Calu3 (cell line): ENCODE results near the gene CNGB1. TPM values are rescaled to one million over a fixed set of nuclear protein-coding genes. Genes with fewer than 3 reads are reported as not detected.

Source experiments
- BruUV-seq: library from RNA; stranded (reverse); fragments of 400-500 nt; replicated peaks from 2 replicates; lab custom pipeline; 2021; lab: Mats Ljungman, UMichigan
- CTCF ChIA-PET: fragments of 300-600 bp; sonication (Branson Sonifier 250); formaldehyde crosslinking; loops from one replicate; lab custom pipeline; 2022; ENCODE audit warnings: antibody characterized with exemption; lab: Charles Lee
- DNase-seq: peaks from one replicate; pipeline ENCODE4 v3.0.0; 2022
- H3K27ac Mint-ChIP-seq: one replicate; pipeline ENCODE4 v1.8.0; 2022; ENCODE audit warnings: mixed read lengths; ENCODE audit not compliant: unreplicated experiment
- H3K27me3 Mint-ChIP-seq: one replicate; pipeline ENCODE4 v1.8.0; 2022; ENCODE audit warnings: mixed read lengths; ENCODE audit not compliant: unreplicated experiment
- H3K36me3 Mint-ChIP-seq: one replicate; pipeline ENCODE4 v1.8.0; 2022; ENCODE audit warnings: mild to moderate bottlenecking, moderate library complexity, mixed read lengths; ENCODE audit not compliant: insufficient read depth, unreplicated experiment
- H3K4me1 Mint-ChIP-seq: one replicate; pipeline ENCODE4 v1.8.0; 2022; ENCODE audit warnings: mild to moderate bottlenecking, low read depth, mixed read lengths; ENCODE audit not compliant: unreplicated experiment
- H3K4me3 Mint-ChIP-seq: one replicate; pipeline ENCODE4 v1.8.0; 2022; ENCODE audit warnings: mild to moderate bottlenecking, low read depth, moderate library complexity, mixed read lengths; ENCODE audit not compliant: unreplicated experiment
- H3K9me3 Mint-ChIP-seq: one replicate; pipeline ENCODE4 v1.8.0; 2022; ENCODE audit warnings: low read depth, mixed read lengths; ENCODE audit not compliant: unreplicated experiment
- CTCF ChIP-seq: fragments of 200-600 bp; IDR thresholded peaks from one replicate; pipeline ENCODE4 v1.8.0; 2022; ENCODE audit warnings: antibody characterized with exemption; ENCODE audit not compliant: unreplicated experiment
- intact Hi-C: fragments of 100-400 bp; cut with micrococcal nuclease; formaldehyde crosslinking; loops from one replicate; pipeline ENCODE4 v1.10.0; 2022; ENCODE audit not compliant: unreplicated experiment
- total RNA-seq: library from RNA; stranded (reverse); gene quantifications from 2 replicates; pipeline ENCODE4 v1.2.3, GENCODE V29; 2022

Gene CNGB1
- total RNA-seq, 1 experiment from 2014 or later, result 0.19 TPM

GRCh38 chr16:57999366-57999970 lies 28.5 kb upstream of the CNGB1 start:
- intact Hi-C loops, result loop anchor here (1.0 kb wide), 1 partner anchor 100 kb away; no protein-coding TSS in a partner anchor
- no peak for TF ChIP-seq CTCF
- Mint-ChIP-seq H3K9me3 (no peaks in the 10 kb centered on the region), H3K27ac (no peak overlapping the region), H3K4me3 (peak overlapping the region; percentile 6), H3K36me3 (peaks cover 51% of the 10 kb centered on the region), H3K27me3 (no peaks in the 10 kb centered on the region), H3K4me1 (peaks cover 24% of the 10 kb centered on the region)
- CTCF ChIA-PET, result interaction anchor here (0.6 to 1.5 kb wide), 5 partner anchors 85 to 424 kb away, joined by 3 to 7 read pairs (median 3); no protein-coding TSS in a partner anchor
- TSS peak; percentile 28 for BruUV-seq
- peak; percentile 34 for DNase-seq

GRCh38 chr16:57998992-57999365 lies 28.1 kb upstream of the CNGB1 start:
- no peak for TF ChIP-seq CTCF
- Mint-ChIP-seq H3K36me3 (peaks cover 49% of the 10 kb centered on the region), H3K4me3 (peak overlapping the region; percentile 6), H3K27ac (no peak overlapping the region), H3K4me1 (peaks cover 23% of the 10 kb centered on the region), H3K27me3 (no peaks in the 10 kb centered on the region), H3K9me3 (no peaks in the 10 kb centered on the region)
- intact Hi-C loops, result loop anchor here (1.0 kb wide), 1 partner anchor 100 kb away; no protein-coding TSS in a partner anchor
- BruUV-seq, result no TSS peak
- CTCF ChIA-PET, result interaction anchor here (0.6 to 1.5 kb wide), 3 partner anchors 85 to 418 kb away, joined by 3 to 7 read pairs (median 6); no protein-coding TSS in a partner anchor
- DNase-seq, result no peak

- CTCF ChIA-PET, result interaction anchor here (0.6 kb wide), 1 partner anchor 60 kb away, joined by 3 read pairs; no protein-coding TSS in a partner anchor
- BruUV-seq, result no TSS peak
- no peaks in the 10 kb centered on the region for H3K9me3 Mint-ChIP-seq
- H3K4me3 Mint-ChIP-seq, result peak overlapping the region; percentile 4
- no peak for TF ChIP-seq CTCF
- peaks cover 23% of the 10 kb centered on the region for H3K4me1 Mint-ChIP-seq
- DNase-seq, result no peak
- intact Hi-C loops, result no loop called here
- no peaks in the 10 kb centered on the region for H3K27me3 Mint-ChIP-seq
- peaks cover 49% of the 10 kb centered on the region for H3K36me3 Mint-ChIP-seq
- no peak overlapping the region for H3K27ac Mint-ChIP-seq
These were observed 27.6 kb upstream of the CNGB1 start for GRCh38 chr16:57998486-57998885.

GRCh38 chr16:57997528-57998265 lies 26.8 kb upstream of the CNGB1 start:
- no TSS peak for BruUV-seq
- intact Hi-C loops, result no loop called here
- Mint-ChIP-seq H3K4me3 (peak overlapping the region; percentile 4), H3K27me3 (no peaks in the 10 kb centered on the region), H3K4me1 (peaks cover 30% of the 10 kb centered on the region), H3K36me3 (peaks cover 43% of the 10 kb centered on the region), H3K27ac (no peak overlapping the region), H3K9me3 (no peaks in the 10 kb centered on the region)
- no peak for DNase-seq
- CTCF ChIA-PET, result no interaction called here
- TF ChIP-seq CTCF, result no peak
